ENCODE measurements around the gene PCDHGB3. TPM values are rescaled to one million over a fixed set of nuclear protein-coding genes. Genes with fewer than 3 reads are reported as not detected.
A peak's percentile ranks its signal among the peaks of the same experiment; 100 is the strongest.
"Not testable (repeated sequence)": the region's sequence is repeated elsewhere in the genome, so short reads cannot be mapped to it uniquely, and the experiment has no call there.

The PCDHGB3 gene
- total and polyA plus RNA-seq, 3 donors from 2014 or later = 0.74 to 17.1 (median 11.3) TPM

GRCh38 chr5:141397756-141398551, 27.9 kb downstream of the PCDHGB3 start, which contains the start of gene PCDHGB5:
Gene PCDHGB5, plus strand, starts transcription at chr5:141397947. Its CDS starts 181 bp downstream, at chr5:141398128.
- intact Hi-C loops (cut with DNase I; ENCODE audit: low total_unique reads); H3K27me3 ChIP-seq; H3K27ac ChIP-seq; H3K9me3 ChIP-seq; H3K4me1 ChIP-seq; H3K36me3 ChIP-seq (ENCODE audit: low read depth, missing control alignments): not testable (repeated sequence)
- peak within 1 kb of the TSS in 1 of 2 donors; percentile 33 for H3K4me3 ChIP-seq
- TF ChIP-seq CTCF (IDR thresholded peaks at IDR 0.05) = peak; percentile 55 to 67 (median 59)
- peak; percentile 78 for DNase-seq
- WGBS, 2 donors = 4 to 5% methylated on average over 21 to 28 of the region's 43 CpGs

- Histone ChIP-seq H3K9me3 (no peaks in the 10 kb centered on the region), H3K27ac (no peak overlapping the region), H3K27me3 (no peaks in the 10 kb centered on the region), H3K4me1 (no peaks in the 10 kb centered on the region), H3K4me3 (no peak overlapping the region), H3K36me3 (ENCODE audit: low read depth, missing control alignments) (no peaks in the 10 kb centered on the region)
- 12 to 25% methylated on average over 15 of the region's 15 CpGs for WGBS, 2 donors
- intact Hi-C loops (cut with DNase I; ENCODE audit: low total_unique reads) = no loop called here
- no peak for DNase-seq
- TF ChIP-seq POLR2A (IDR thresholded peaks at IDR 0.05) = no peak
- no peak for TF ChIP-seq CTCF (IDR thresholded peaks at IDR 0.05)
Observed at GRCh38 chr5:141398608-141399007, 28.6 kb downstream of the PCDHGB3 start.

- H3K4me1 ChIP-seq = no peaks in the 10 kb centered on the region
- H3K27me3 ChIP-seq = no peaks in the 10 kb centered on the region
- no peaks in the 10 kb centered on the region for H3K9me3 ChIP-seq
- 19 to 35% methylated on average over 4 to 55 of the region's 61 CpGs for WGBS, 2 donors
- H3K36me3 ChIP-seq (ENCODE audit: low read depth, missing control alignments) = no peaks in the 10 kb centered on the region
- no peak overlapping the region for H3K27ac ChIP-seq
- TF ChIP-seq CTCF (IDR thresholded peaks at IDR 0.05) = no peak
- TF ChIP-seq POLR2A (IDR thresholded peaks at IDR 0.05) = no peak
- peak overlapping the region in 1 of 2 donors; percentile 7 for H3K4me3 ChIP-seq
- intact Hi-C loops (cut with DNase I; ENCODE audit: low total_unique reads) = no loop called here
- no peak for DNase-seq
Observed at GRCh38 chr5:141399555-141400258, 29.7 kb downstream of the PCDHGB3 start.

- H3K27me3 ChIP-seq = no peaks in the 10 kb centered on the region
- H3K4me3 ChIP-seq = peak within 1 kb of the TSS in 1 of 2 donors; percentile 0
- intact Hi-C loops (cut with DNase I; ENCODE audit: low total_unique reads) = no loop called here
- H3K36me3 ChIP-seq (ENCODE audit: low read depth, missing control alignments) = no peaks in the 10 kb centered on the region
- TF ChIP-seq POLR2A (IDR thresholded peaks at IDR 0.05) (no peak), CTCF (IDR thresholded peaks at IDR 0.05) (peak in 1 of 3 experiments; percentile 9)
- 6 to 14% methylated on average over 16 to 27 of the region's 27 CpGs for WGBS, 2 donors
- H3K27ac ChIP-seq = no peak within 1 kb of the TSS
- DNase-seq = no peak
- H3K4me1 ChIP-seq = no peaks in the 10 kb centered on the region
- no peaks in the 10 kb centered on the region for H3K9me3 ChIP-seq
Observed at GRCh38 chr5:141402553-141403243, 32.7 kb downstream of the PCDHGB3 start, which contains the start of gene PCDHGA9. Gene PCDHGA9, plus strand, starts transcription at chr5:141402778. Its CDS starts 175 bp downstream, at chr5:141402953.
